GM13977 (cell line): ENCODE measurements around the gene P3H2.

ENCODE experiments used
- DNase-seq: peaks from one replicate; pipeline ENCODE4 v3.0.0; 2012; ENCODE audit warnings: low spot score
- in situ Hi-C: fragments of 300-500 bp; cut with MboI; formaldehyde crosslinking; loops from one replicate; pipeline ENCODE4 v1.12.0; 2022; ENCODE audit warnings: low sequenced_read_pairs, low pct_unique_long_range_greater_than_20kb, mixed read lengths, inconsistent platforms; ENCODE audit not compliant: unreplicated experiment
- TF ChIP-seq, protein P1 (sequence below): IDR thresholded peaks from 2 replicates; pipeline ENCODE4 v1.5.1; 2012; ENCODE audit warnings: mild to moderate bottlenecking, control low read depth; ENCODE audit not compliant: insufficient read depth; ENCODE audit errors: extremely low read depth, missing control alignments

The P3H2 gene

GRCh38 chr3:189936201-189936945 is 184.3 kb downstream of the P3H2 start:
- in situ Hi-C loops: no loop called here
- TF ChIP-seq, protein P1, sequence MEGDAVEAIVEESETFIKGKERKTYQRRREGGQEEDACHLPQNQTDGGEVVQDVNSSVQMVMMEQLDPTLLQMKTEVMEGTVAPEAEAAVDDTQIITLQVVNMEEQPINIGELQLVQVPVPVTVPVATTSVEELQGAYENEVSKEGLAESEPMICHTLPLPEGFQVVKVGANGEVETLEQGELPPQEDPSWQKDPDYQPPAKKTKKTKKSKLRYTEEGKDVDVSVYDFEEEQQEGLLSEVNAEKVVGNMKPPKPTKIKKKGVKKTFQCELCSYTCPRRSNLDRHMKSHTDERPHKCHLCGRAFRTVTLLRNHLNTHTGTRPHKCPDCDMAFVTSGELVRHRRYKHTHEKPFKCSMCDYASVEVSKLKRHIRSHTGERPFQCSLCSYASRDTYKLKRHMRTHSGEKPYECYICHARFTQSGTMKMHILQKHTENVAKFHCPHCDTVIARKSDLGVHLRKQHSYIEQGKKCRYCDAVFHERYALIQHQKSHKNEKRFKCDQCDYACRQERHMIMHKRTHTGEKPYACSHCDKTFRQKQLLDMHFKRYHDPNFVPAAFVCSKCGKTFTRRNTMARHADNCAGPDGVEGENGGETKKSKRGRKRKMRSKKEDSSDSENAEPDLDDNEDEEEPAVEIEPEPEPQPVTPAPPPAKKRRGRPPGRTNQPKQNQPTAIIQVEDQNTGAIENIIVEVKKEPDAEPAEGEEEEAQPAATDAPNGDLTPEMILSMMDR: no peak
- DNase-seq: no peak

GRCh38 chr3:189927975-189928895 is 192.5 kb downstream of the P3H2 start:
- in situ Hi-C loops: no loop called here
- TF ChIP-seq, protein P1: no peak
- no peak for DNase-seq

- no peak for DNase-seq
- in situ Hi-C loops: no loop called here
- TF ChIP-seq, protein P1: no peak
Measured at GRCh38 chr3:189921770-189922169, 198.9 kb downstream of the P3H2 start.

DNA sequence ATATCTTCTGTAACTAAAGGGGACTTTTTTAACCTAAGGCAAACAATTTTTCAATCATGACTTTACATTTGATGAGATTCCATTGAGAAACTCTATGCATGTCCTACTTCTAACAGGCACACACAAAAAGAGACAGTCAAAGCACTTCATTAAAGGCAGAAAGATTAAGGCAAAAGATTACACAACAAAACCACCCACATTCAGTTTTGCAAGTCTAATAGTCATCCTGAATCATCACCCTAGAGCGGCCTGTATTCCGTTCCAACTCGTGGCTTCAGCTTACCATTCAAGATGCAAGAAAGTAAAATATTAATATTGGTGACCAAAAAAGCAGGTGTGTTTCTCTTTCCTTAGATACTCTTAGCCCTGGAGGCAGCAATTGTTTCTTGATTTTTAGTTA is 205.9 kb downstream of the P3H2 start:
- in situ Hi-C loops: no loop called here
- no peak for DNase-seq
- TF ChIP-seq, protein P1: no peak

GRCh38 chr3:189911001-189911400 is 209.7 kb downstream of the P3H2 start:
- no peak for DNase-seq
- TF ChIP-seq, protein P1: no peak
- in situ Hi-C loops: no loop called here

DNA sequence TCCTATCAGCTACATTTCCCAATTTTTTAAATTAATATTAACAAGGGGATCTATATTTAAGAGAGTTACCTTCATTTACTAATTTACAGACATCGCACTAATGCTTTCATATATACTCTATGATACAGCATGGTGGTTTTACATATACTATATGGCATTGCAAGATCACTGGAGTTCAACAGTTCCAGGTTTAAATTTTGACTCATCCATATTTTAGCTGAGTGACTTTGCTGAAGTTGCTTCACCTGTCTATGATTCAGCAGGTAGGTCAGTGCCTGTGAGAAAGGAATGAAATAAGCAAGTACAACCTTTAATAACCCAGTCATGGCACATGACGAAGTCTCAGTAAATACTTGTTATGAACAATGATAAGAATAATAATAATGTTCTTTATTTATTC is 211.1 kb downstream of the P3H2 start:
- in situ Hi-C loops: no loop called here
- no peak for DNase-seq
- TF ChIP-seq, protein P1: no peak
